C4-2B (cell line): Measurements from ENCODE around the gene BNC2.
"Not testable (repeated sequence)": the region's sequence is repeated elsewhere in the genome, so short reads cannot be mapped to it uniquely, and the experiment has no call there.

Experiments
- H3K27ac ChIP-seq: fragments of 450-650 bp; 2 replicates; pipeline ENCODE4 v1.5.1; 2017
- ZFX ChIP-seq: fragments of 450-650 bp; IDR thresholded peaks from 2 replicates; pipeline ENCODE4 v1.6.1; 2017
- TF ChIP-seq, protein P1 (sequence below): fragments of 450-650 bp; conservative IDR thresholded peaks from 2 replicates; pipeline ENCODE4 v1.5.1; 2017; ENCODE audit warnings: mild to moderate bottlenecking

The BNC2 gene

DNA sequence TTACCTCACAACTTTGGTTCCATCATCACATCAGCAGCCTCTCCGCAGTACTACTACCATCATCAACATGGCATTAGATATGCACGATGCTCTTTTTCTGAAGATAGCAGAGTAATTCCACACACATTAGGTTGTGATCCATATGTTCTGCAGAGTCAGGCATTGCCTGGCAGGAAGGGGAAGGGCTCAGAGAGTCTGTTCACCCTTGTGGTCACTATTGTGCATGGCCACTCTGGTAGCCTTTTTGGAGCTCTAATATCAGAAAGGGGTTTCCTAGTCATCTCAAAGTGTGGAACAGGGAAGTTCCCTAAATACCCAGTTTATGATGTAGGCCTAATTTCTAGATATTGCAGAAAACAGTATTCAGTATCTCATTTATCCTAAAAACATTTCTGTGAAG lies 373.6 kb downstream of the BNC2 start:
- H3K27ac ChIP-seq, result no peak overlapping the region
- TF ChIP-seq ZFX, result no peak
- TF ChIP-seq, protein P1, sequence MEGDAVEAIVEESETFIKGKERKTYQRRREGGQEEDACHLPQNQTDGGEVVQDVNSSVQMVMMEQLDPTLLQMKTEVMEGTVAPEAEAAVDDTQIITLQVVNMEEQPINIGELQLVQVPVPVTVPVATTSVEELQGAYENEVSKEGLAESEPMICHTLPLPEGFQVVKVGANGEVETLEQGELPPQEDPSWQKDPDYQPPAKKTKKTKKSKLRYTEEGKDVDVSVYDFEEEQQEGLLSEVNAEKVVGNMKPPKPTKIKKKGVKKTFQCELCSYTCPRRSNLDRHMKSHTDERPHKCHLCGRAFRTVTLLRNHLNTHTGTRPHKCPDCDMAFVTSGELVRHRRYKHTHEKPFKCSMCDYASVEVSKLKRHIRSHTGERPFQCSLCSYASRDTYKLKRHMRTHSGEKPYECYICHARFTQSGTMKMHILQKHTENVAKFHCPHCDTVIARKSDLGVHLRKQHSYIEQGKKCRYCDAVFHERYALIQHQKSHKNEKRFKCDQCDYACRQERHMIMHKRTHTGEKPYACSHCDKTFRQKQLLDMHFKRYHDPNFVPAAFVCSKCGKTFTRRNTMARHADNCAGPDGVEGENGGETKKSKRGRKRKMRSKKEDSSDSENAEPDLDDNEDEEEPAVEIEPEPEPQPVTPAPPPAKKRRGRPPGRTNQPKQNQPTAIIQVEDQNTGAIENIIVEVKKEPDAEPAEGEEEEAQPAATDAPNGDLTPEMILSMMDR, result no peak

DNA sequence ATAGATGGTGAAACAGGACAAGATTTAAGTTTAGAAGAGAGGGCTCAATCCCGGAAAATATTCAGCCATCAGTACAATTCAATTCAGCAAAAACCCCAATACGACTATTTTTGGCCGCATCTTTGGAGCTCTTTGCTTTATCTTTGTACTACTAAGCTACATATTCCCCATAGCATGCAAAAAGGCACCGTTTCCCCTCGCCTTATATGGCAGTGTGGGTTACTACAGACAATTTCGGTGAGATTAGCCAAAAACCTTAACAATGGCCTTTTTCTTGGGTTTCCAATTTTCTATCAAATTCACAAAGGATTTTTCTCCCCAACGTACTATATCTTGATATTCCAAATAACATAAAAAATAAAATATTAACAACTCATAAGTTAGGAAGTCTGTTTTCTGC lies 382.6 kb downstream of the BNC2 start:
- no peak overlapping the region for H3K27ac ChIP-seq
- TF ChIP-seq ZFX, result no peak
- TF ChIP-seq, protein P1, result no peak

DNA sequence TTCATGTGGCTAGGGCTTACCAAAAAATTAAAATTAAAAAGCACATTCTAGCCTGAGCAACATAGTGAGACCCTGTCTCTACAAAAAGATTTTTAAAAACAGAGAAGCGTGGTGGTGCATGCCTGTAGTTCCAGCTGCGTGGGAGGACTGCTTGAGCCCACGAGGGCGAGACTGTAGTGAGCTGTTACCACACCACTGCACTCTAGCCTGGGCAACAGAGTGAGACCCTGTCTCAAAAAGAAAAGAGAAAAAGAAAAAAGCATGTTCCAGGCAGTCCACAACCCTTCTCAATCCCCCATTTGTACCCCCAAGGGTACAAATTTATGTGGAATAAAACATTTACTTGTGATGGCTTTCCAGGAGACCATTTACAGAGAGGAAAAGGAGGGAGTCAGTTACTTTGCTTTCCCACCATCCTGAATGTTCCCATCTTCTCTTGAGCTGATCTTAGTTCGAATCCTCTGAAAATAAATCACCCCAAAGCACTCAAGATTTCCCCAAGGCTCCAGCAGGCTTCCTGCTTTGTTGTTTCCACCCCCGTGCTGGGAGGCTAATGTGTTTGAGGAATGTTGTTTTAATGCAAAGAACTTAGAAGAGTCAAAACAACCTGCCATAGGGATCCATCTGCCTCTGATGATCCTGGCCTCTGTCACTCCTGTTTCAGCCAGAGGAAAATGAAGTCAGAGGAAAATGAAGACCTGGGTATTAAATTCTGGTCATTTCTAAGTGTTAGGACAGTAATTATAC lies 384.7 kb downstream of the BNC2 start:
- H3K27ac ChIP-seq, result no peak overlapping the region
- TF ChIP-seq ZFX, result no peak
- TF ChIP-seq, protein P1, result no peak

DNA sequence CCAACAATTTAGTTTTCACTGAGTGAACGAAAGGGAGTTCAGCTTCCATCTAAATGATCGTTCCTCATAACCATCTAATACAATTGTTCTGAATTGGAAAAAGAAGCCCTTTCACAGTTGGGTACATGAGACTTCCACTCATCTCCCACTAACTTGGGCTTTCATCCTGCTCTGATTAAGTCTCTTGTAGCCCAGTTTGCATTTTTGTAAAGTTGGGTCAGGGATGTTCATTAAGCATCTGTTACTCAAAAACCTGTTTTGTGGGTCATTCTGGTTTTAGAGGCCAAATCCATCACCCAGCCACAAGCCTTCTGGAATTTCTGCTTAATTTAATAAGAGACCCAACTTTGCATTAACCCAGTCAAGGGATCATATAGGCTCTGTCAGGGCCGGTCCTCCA lies 385.3 kb downstream of the BNC2 start:
- TF ChIP-seq, protein P1, result no peak
- no peak for TF ChIP-seq ZFX
- H3K27ac ChIP-seq, result no peak overlapping the region

DNA sequence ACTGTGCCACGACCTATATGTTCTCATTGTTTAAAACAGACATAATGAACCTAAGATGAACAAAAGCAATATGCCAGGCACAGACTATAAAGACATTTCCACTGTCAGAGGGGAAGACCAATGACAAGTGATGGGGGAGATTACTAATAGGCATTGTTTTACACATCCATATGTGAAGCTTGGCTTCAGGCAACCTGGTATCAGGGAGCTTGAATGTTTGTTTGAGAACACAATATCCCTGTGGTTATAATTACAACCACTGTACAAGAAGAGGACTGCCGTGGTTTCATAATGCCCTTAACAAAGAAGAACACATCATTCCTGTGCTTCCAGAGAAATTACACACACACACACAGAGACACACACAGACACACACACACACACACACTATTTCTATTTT lies 385.7 kb downstream of the BNC2 start:
- TF ChIP-seq ZFX, result no peak
- TF ChIP-seq, protein P1, result no peak
- no peak overlapping the region for H3K27ac ChIP-seq

DNA sequence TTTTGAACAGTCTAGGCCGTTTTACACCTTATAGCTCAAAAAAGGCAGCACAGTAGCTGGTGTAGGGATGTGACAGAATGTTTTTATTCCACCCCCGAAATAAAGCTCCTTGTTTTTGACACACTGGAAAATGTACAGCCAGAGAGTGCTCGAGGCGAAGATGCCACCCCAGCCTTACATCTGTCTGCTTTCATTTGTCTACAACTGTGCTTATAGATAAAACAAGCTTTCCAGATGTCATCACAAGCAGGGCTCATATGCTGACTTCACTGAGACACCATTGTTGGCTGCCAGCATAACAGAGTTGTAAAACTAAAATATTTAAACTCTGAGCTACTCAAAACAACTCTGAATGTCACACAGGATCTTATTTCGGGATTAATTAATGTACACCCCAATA lies 386.3 kb downstream of the BNC2 start:
- TF ChIP-seq, protein P1, result no peak
- TF ChIP-seq ZFX, result no peak
- no peak overlapping the region for H3K27ac ChIP-seq

DNA sequence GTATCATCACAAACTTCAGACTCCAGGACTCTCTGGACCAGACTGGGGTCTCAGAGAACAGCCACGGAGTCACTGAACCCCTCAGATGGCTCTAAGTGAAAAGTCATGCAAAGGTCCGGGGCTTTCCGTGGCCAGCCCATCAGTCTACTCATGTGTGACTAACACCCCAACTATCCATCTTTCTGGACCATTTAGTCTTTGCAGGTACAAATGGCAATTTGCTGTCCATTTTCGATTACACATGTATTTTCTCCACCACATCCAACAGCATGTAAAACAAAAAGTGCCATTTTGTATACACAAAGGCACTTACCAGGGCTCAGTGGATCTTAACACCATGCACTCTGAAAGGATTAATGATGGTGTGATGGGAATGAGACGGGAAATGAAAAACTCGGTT lies 387.7 kb downstream of the BNC2 start:
- TF ChIP-seq ZFX, result no peak
- TF ChIP-seq, protein P1, result no peak
- no peak overlapping the region for H3K27ac ChIP-seq

DNA sequence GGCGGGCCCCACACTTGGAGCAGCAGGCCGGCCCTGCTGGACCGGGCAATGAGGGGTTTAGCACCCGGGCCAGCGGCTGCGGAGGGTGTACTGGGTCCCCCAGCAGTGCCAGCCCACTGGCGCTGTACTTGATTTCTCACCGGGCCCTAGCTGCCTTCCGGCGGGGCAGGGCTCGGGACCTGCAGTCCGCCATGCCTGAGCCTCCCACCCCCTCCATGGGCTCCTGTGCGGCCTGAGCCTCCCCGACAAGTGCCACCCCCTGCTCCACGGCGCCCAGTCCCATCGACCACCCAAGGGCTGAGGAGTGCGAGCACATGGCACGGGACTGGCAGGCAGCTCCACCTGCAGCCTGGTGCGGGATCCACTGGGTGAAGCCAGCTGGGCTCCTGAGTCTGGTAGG lies 389.9 kb downstream of the BNC2 start:
- H3K27ac ChIP-seq, result not testable (repeated sequence)
